NCI-H1417 (cell line): Measurements from ENCODE around the gene DICER1.

Source experiments
- DNase-seq, 3 experiments: peaks; one replicate each; lab custom pipeline; 2025; lab: John Stamatoyannopoulos, UW

Gene DICER1

GRCh38 chr14:95085321-95085720 lies 72.0 kb downstream of the DICER1 start:
- no peak for DNase-seq

GRCh38 chr14:95078867-95079266 lies 78.5 kb downstream of the DICER1 start:
- no peak for DNase-seq

- DNase-seq = peak in 1 of 3 experiments; percentile 90
These were observed 80.0 kb downstream of the DICER1 start for GRCh38 chr14:95077345-95077744.

- DNase-seq = no peak
These were observed 81.5 kb downstream of the DICER1 start for GRCh38 chr14:95075789-95076188.

- DNase-seq = no peak
These were observed 83.4 kb downstream of the DICER1 start for GRCh38 chr14:95073947-95074346.

GRCh38 chr14:95072310-95072905 lies 84.9 kb downstream of the DICER1 start:
- no peak for DNase-seq

- DNase-seq = peak in 2 of 3 experiments; percentile 69 to 90
These were observed 85.6 kb downstream of the DICER1 start for GRCh38 chr14:95071649-95072280.

- no peak for DNase-seq
These were observed 86.4 kb downstream of the DICER1 start for GRCh38 chr14:95070748-95071435.

GRCh38 chr14:95069547-95069946 lies 87.8 kb downstream of the DICER1 start:
- DNase-seq = no peak

- DNase-seq = no peak
These were observed 88.3 kb downstream of the DICER1 start for GRCh38 chr14:95069018-95069417.

- DNase-seq = no peak
These were observed 88.8 kb downstream of the DICER1 start for GRCh38 chr14:95068521-95068920.

- no peak for DNase-seq
These were observed 89.2 kb downstream of the DICER1 start for GRCh38 chr14:95068080-95068479.

- no peak for DNase-seq
These were observed 89.8 kb downstream of the DICER1 start for GRCh38 chr14:95067526-95067925.

- no peak for DNase-seq
These were observed 90.8 kb downstream of the DICER1 start for GRCh38 chr14:95066427-95066986.

- peak; percentile 19 to 71 (median 46) for DNase-seq
These were observed 91.9 kb downstream of the DICER1 start for GRCh38 chr14:95065411-95065810.

- DNase-seq = no peak
These were observed 92.6 kb downstream of the DICER1 start for GRCh38 chr14:95064734-95065133.

GRCh38 chr14:95064256-95064655 lies 93.1 kb downstream of the DICER1 start:
- DNase-seq = no peak

- no peak for DNase-seq
These were observed 93.9 kb downstream of the DICER1 start for GRCh38 chr14:95063391-95063790.

GRCh38 chr14:95062946-95063345 lies 94.4 kb downstream of the DICER1 start:
- DNase-seq = no peak

GRCh38 chr14:95062220-95062619 lies 95.1 kb downstream of the DICER1 start:
- no peak for DNase-seq

GRCh38 chr14:95061317-95062093 lies 95.8 kb downstream of the DICER1 start:
- no peak for DNase-seq

GRCh38 chr14:95059126-95059525 lies 98.2 kb downstream of the DICER1 start:
- peak in 1 of 3 experiments; percentile 30 for DNase-seq
